Fibroblast of lung (primary cell): ENCODE results near the gene GPR157. TPM values are rescaled to one million over a fixed set of nuclear protein-coding genes. Genes with fewer than 3 reads are reported as not detected.
"Not testable (repeated sequence)": the region's sequence is repeated elsewhere in the genome, so short reads cannot be mapped to it uniquely, and the experiment has no call there.

Experiments used
- DNase-seq, 2 donors: peaks; one replicate each; pipeline versions ENCODE4 v3.0.0 to v3.0.0-alpha.2; 2010; ENCODE audit warnings: low read depth in 2 of 2
- H2AFZ ChIP-seq: 2 replicates; pipeline ENCODE4 v1.5.1; 2012; ENCODE audit warnings: low read length, control low read depth, inconsistent platforms
- H3K27ac ChIP-seq: 2 replicates; pipeline ENCODE4 v1.5.1; 2011; ENCODE audit warnings: low read length, control low read depth; ENCODE audit not compliant: insufficient read depth
- H3K27me3 ChIP-seq: 2 replicates; pipeline ENCODE4 v1.5.1; 2011; ENCODE audit warnings: mild to moderate bottlenecking, low read length; ENCODE audit not compliant: control insufficient read depth, insufficient read depth
- H3K36me3 ChIP-seq: 2 replicates; pipeline ENCODE4 v1.5.1; 2011; ENCODE audit warnings: low read length; ENCODE audit not compliant: control insufficient read depth, insufficient read depth
- H3K4me1 ChIP-seq: 2 replicates; pipeline ENCODE4 v1.5.1; 2011; ENCODE audit warnings: low read length; ENCODE audit not compliant: control insufficient read depth, insufficient read depth; ENCODE audit errors: extremely low read depth
- H3K4me2 ChIP-seq: 2 replicates; pipeline ENCODE4 v1.5.1; 2011; ENCODE audit warnings: low read length, control low read depth; ENCODE audit not compliant: insufficient read depth; ENCODE audit errors: extremely low read depth
- H3K4me3 ChIP-seq, 4 experiments: fragments of 200-600 bp in 1 of 4; sonication (generic) in 1 of 4; replicated peaks in 1 of 4; 2 replicates each; pipeline ENCODE4 v1.5.1; 2011 to 2016; ENCODE audit warnings: low read length in 4 of 4, low read depth in 3 of 4, mild to moderate bottlenecking in 3 of 4, control low read depth in 2 of 4, inconsistent platforms in 1 of 4, mixed read lengths in 1 of 4; ENCODE audit not compliant: insufficient read depth in 1 of 4; ENCODE audit errors: control extremely low read depth in 1 of 4
- H3K79me2 ChIP-seq: 2 replicates; pipeline ENCODE4 v1.5.1; 2012; ENCODE audit warnings: mild to moderate bottlenecking, low read length, inconsistent platforms; ENCODE audit not compliant: control insufficient read depth, insufficient read depth
- H3K9ac ChIP-seq: 2 replicates; pipeline ENCODE4 v1.5.1; 2011; ENCODE audit warnings: mild to moderate bottlenecking, low read length, control low read depth; ENCODE audit not compliant: insufficient read depth
- H3K9me3 ChIP-seq: 2 replicates; pipeline ENCODE4 v1.5.1; 2012; ENCODE audit warnings: low read depth, low read length; ENCODE audit not compliant: control insufficient read depth, insufficient read depth
- H4K20me1 ChIP-seq: 2 replicates; pipeline ENCODE4 v1.5.1; 2011; ENCODE audit warnings: low read length; ENCODE audit not compliant: control insufficient read depth, insufficient read depth; ENCODE audit errors: extremely low read depth
- EZH2 ChIP-seq: IDR thresholded peaks from 2 replicates; pipeline ENCODE4 v1.5.1; 2012; ENCODE audit warnings: low read length, control low read depth, mild to moderate bottlenecking; ENCODE audit errors: missing control alignments
- polyA plus RNA-seq, 2 donors: library from polyadenylated mRNA; depleted of rRNA in 1 of 2; stranded (reverse) in 1 of 2; unstranded in 1 of 2; fragments of >200 nt; gene quantifications; 2 replicates each; pipeline ENCODE4 v1.2.1, GENCODE V29; 2011 to 2012; ENCODE audit warnings: missing spikeins in 1 of 2
- total RNA-seq: library from RNA; depleted of rRNA; stranded (reverse); fragments of >200 nt; gene quantifications from 2 replicates; pipeline ENCODE4 v1.2.1, GENCODE V29; 2014
- TF ChIP-seq, protein P1 (sequence below), 2 donors: IDR thresholded peaks in 1 of 2; conservative IDR thresholded peaks in 1 of 2; 1 replicate in 1 of 2; 2 replicates in 1 of 2; pipeline ENCODE4 v1.5.1; 2011 to 2012; ENCODE audit warnings: low read length in 2 of 2, control low read depth in 1 of 2, inconsistent platforms in 1 of 2, low read depth in 1 of 2, mild to moderate bottlenecking in 1 of 2

The GPR157 gene
- total and polyA plus RNA-seq, 2 donors (not counting 1 experiment from before 2014, with no cell fraction given): 0.82 to 3.1 TPM

DNA sequence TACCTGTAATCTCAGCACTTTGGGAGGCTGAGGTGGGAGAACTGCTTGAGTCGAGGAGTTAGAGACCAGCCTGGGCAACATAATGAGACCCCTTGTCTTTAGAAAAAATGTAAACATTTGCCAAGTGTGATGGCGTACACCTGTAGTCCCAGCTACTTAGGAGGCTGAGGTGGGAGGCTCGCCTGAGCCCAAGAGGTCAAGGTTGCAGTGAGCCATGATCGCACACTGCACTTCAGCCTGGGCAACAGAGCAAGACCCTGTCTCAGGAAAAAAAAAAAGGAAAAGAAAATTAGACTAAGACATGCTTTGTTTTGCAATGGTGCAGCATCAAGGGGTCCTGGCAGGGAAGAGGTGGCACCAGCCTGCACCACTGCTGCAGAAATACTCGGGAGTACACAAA is 16.8 kb upstream of the GPR157 start:
- no peak for DNase-seq
- Histone ChIP-seq H3K4me3 (no peak overlapping the region), H3K4me2 (no peak overlapping the region), H3K27ac (no peak overlapping the region), H3K36me3 (peaks cover 8% of the 10 kb centered on the region), H3K9me3 (no peaks in the 10 kb centered on the region), H3K79me2 (no peaks in the 10 kb centered on the region), H4K20me1 (no peaks in the 10 kb centered on the region), H3K27me3 (no peaks in the 10 kb centered on the region), H2AFZ (no peak overlapping the region), H3K9ac (no peak overlapping the region), H3K4me1 (peaks cover 12% of the 10 kb centered on the region)
- no peak for TF ChIP-seq EZH2
- TF ChIP-seq, protein P1, sequence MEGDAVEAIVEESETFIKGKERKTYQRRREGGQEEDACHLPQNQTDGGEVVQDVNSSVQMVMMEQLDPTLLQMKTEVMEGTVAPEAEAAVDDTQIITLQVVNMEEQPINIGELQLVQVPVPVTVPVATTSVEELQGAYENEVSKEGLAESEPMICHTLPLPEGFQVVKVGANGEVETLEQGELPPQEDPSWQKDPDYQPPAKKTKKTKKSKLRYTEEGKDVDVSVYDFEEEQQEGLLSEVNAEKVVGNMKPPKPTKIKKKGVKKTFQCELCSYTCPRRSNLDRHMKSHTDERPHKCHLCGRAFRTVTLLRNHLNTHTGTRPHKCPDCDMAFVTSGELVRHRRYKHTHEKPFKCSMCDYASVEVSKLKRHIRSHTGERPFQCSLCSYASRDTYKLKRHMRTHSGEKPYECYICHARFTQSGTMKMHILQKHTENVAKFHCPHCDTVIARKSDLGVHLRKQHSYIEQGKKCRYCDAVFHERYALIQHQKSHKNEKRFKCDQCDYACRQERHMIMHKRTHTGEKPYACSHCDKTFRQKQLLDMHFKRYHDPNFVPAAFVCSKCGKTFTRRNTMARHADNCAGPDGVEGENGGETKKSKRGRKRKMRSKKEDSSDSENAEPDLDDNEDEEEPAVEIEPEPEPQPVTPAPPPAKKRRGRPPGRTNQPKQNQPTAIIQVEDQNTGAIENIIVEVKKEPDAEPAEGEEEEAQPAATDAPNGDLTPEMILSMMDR (conservative IDR thresholded peaks at IDR 0.05 in 1 of 2, IDR thresholded peaks at IDR 0.05 in 1 of 2; ENCODE audit: low read depth in 1 of 2, low read length in 2 of 2): no peak

DNA sequence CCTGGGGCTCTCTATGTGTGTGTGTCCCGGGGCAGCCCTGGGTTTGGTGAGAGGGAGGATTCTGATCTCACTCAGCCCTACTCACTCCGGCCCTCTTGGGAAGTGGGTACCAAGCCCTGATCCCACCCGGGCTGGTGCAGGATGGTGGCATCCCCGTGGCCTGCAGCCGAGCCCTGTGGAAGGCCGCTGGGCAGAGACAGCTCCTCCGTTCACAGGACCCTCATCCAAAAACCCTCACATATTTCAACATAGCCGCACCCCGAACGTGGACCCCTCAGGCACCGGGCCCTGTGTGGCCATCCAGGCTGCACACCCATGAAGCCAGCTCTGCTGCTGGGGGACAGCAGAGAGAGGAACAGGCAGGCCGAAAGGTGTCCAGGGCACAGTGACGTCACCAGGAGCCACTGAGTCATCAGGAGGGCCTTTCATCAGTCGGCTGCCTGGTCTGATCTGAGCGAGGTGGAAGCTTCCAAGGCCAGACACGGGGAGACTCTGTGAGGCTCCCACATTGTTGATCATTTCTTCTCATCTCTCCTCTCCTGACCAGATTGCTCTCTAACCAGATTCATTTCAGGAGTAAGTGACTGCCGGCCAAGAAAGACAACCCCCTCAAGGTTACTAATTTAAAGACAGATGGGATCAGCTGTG is 16.2 kb upstream of the GPR157 start:
- H4K20me1 ChIP-seq: no peaks in the 10 kb centered on the region
- TF ChIP-seq, protein P1 (conservative IDR thresholded peaks at IDR 0.05 in 1 of 2, IDR thresholded peaks at IDR 0.05 in 1 of 2; ENCODE audit: low read depth in 1 of 2, low read length in 2 of 2): no peak
- TF ChIP-seq EZH2: no peak

DNA sequence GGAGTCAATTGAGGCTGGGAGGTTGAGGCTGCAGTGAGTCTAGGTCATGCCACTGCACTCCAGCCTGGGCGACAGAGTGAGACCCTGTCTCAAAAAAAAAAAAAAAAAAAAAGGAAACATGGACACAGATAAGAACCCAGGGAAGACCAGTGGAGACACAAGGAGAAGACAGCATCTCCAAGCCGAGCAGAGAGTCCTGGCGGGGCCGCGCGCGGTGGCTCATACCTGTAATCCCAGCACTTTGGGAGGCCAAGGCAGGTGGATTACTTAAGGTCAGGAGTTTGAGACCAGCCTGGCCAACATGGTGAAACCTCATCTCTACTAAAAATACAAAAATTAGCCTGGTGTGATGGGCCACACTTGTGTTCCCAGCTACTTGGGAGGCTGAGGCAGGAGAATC is 15.6 kb upstream of the GPR157 start:
- H3K27me3 ChIP-seq, H3K27ac ChIP-seq, H3K4me2 ChIP-seq, H3K36me3 ChIP-seq, H2AFZ ChIP-seq, H3K79me2 ChIP-seq, H3K4me3 ChIP-seq, H3K9ac ChIP-seq, H3K9me3 ChIP-seq, DNase-seq, H3K4me1 ChIP-seq, H4K20me1 ChIP-seq: not testable (repeated sequence)

More for the DNA sequence above, 16.2 kb upstream of the GPR157 start:
- Histone ChIP-seq H3K4me2 (no peak overlapping the region), H3K9ac (no peak overlapping the region), H3K27me3 (no peaks in the 10 kb centered on the region), H3K4me3 (no peak overlapping the region), H2AFZ (no peak overlapping the region), H3K79me2 (no peaks in the 10 kb centered on the region), H3K4me1 (peaks cover 7% of the 10 kb centered on the region), H3K36me3 (peaks cover 2% of the 10 kb centered on the region), H3K27ac (no peak overlapping the region), H3K9me3 (no peaks in the 10 kb centered on the region)
- peak; percentile 44 to 78 for DNase-seq
